Effector CD8-positive, alpha-beta T cell (primary cell): ENCODE results near the gene CLIP2.

ENCODE experiments used
- DNase-seq: peaks from one replicate; lab custom pipeline; 2025; lab: John Stamatoyannopoulos, UW

CLIP2 gene

GRCh38 chr7:74271742-74272141, 17.5 kb upstream of the CLIP2 start:
- DNase-seq, result no peak

DNA sequence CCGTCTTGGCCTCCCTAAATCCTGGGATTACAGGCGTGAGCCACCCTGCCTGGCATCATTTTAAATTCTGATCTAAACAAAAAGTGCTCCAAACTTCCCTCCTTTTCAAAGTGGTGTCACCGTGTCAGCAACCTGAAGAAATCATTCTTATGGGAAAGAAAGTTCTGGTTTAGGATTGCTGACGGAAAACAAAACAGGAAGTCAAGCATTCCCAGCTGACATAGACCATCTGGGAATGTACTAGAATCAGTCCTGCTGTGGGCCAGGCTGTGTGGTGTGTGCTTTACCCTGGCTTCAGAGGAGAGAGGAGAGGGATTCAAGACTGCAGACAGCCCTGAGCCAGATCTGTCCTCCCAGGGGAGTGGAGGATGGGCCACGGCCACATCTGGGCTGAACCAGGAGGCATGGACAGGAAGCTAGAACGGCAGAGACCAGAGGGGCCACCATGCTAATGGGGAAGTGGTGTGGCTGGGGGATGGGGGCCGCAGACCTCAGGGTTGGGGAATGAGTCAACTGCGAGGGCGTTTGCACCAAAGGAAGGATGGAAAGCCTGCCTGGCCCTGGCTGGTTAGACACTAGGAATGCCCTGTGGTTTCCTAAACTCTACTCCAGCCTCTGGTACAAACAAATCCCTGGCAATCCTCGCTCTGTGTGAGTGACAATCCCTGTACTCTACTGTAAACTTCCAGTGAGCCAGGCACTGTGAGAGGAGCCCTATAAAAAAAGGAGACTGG, 16.7 kb upstream of the CLIP2 start:
- no peak for DNase-seq

GRCh38 chr7:74275401-74275881, 13.8 kb upstream of the CLIP2 start:
- no peak for DNase-seq

GRCh38 chr7:74277636-74278035, 11.6 kb upstream of the CLIP2 start:
- no peak for DNase-seq

DNA sequence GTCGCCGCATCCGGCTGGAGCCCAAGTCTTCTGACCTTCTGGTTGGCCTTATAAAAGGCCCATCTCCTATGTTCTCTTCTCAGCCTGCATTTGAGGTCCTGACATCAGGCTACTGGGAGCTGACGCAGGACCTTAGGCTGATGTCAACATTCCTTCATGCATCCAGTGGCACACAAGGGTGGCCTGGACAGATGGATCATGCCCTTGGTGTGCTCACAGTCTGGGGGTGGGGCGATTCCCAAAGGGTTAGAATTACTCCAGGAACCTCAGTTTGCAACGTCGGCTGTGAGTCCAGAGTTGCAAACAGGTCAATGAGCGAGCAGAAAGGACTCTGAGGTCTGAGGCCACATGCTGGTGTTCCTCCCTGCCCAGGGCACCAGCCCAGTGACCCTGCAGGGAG, 8.2 kb upstream of the CLIP2 start:
- DNase-seq, result no peak

GRCh38 chr7:74282748-74283459, 6.3 kb upstream of the CLIP2 start:
- no peak for DNase-seq

- no peak for DNase-seq
Measured at GRCh38 chr7:74283858-74284447, 5.3 kb upstream of the CLIP2 start.

DNA sequence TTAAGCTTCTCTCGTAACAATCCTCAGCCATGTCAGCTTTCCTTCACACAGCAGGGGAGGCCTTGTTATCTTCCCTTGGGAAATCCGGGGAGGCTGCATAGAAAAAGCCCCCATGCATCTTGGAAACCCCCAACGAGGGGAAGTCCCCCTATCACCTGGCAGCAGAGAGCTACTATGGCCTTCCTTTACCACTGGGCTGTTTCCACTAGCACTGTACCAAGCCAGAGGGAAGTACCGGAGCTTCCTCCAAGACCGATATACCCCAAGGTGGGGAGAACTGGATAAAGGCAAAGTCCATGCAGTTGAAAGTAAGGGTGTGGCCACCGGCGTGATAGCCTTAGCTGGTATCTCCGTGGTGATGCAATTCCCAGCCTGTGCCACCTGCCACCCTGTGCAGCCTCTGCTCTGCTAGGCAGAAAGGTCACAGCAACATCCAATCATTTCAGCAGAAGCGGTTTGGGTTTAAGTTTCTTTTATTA, 4.4 kb upstream of the CLIP2 start:
- no peak for DNase-seq

GRCh38 chr7:74286131-74286530, 3.1 kb upstream of the CLIP2 start:
- DNase-seq, result no peak

GRCh38 chr7:74287303-74288033, 1.7 kb upstream of the CLIP2 start:
- DNase-seq, result no peak

- no peak for DNase-seq
Measured at GRCh38 chr7:74288034-74288881, 949 bp upstream of the CLIP2 start.

GRCh38 chr7:74289659-74290552, 699 bp downstream of the CLIP2 start:
- DNase-seq, result peak; percentile 13

GRCh38 chr7:74290553-74290950, 1.3 kb downstream of the CLIP2 start:
- DNase-seq, result no peak

GRCh38 chr7:74290981-74291441, 1.8 kb downstream of the CLIP2 start:
- no peak for DNase-seq

DNA sequence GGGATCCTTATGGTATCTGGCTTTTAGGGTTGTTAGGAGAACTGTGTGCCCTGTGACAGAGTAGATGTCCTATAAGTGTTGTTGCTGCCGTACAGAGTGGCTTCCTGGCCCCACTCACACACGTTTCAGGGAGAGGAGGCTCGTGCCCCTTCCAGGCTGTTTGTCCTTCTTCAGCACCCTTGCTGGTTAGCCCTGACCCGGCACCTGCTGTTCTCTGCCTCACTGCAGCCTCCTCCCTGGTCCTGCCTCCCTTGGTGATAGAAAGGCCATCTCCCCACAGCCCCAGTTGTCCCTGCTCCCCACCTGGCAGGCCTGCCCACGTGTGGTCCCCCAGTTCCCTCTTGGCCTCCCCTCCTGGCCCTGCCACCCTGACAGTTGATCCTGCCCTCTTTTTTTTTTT, 2.3 kb downstream of the CLIP2 start:
- no peak for DNase-seq

GRCh38 chr7:74292757-74293576, 3.8 kb downstream of the CLIP2 start:
- no peak for DNase-seq

GRCh38 chr7:74293577-74293908, 4.3 kb downstream of the CLIP2 start:
- DNase-seq, result no peak

DNA sequence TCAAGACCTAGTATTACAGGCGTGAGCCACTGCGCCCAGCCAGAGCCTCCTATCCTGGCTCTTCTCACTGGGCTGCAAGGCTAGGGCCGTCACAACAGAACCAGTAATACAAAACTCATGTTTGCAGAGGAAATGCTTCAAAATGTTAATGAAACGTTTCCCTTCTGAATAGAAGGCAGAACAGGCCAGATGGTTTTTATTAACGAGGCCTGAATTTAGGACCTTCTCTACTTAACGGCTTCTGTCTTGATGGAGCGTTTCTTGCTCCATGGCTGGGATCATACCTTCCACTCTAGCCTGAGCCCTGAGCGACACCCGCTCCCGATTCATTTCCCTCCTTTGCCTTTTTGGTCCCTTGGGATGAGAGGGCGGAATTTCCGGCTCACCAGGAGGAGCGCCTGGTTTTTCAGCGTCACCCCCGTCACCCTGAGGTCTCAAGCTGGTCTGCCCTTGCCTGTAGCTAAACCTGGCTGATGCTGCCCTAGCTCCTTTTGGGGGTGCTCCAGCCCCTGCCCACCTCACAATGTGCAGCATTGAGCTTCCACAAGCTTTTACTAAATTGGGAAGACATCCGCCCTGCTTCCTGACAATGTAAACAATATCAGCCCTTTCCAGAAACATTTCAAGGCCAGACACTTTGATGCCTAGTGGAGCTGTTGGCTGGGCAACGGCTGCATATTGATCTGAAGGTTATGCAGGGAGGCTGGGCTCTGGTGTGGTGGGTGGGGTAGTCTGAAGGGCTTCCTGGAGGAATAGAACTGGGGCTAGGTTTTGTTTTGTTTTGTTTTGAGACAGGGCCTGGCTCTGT, 5.2 kb downstream of the CLIP2 start:
- no peak for DNase-seq
